ENCODE measurements around the gene SYNJ2BP. TPM values are rescaled to one million over a fixed set of nuclear protein-coding genes. Genes with fewer than 3 reads are reported as not detected.
"Not testable (repeated sequence)": the region's sequence is repeated elsewhere in the genome, so short reads cannot be mapped to it uniquely, and the experiment has no call there.

SYNJ2BP gene
- polyA plus RNA-seq (2013, experiment 1 of 2) = 14.6 TPM
- polyA plus RNA-seq (2013, experiment 2 of 2) = 17.4 TPM

- peak within 1 kb of the TSS; percentile 49 for H3K27ac ChIP-seq (ENCODE audit: low read depth, low read length, severe bottlenecking)
- 0 to 2% methylated on average over 16 to 21 of the region's 22 CpGs for WGBS, 2 experiments (ENCODE audit: insufficient coverage in 2 of 2)
- peak within 1 kb of the TSS; percentile 93 for H3K4me3 ChIP-seq (ENCODE audit: extremely low read depth, insufficient read depth, low read length, poor library complexity, severe bottlenecking)
These were observed at the start of gene SYNJ2BP for GRCh38 chr14:70416725-70417349. Gene SYNJ2BP, minus strand, starts transcription at chr14:70417090. Its CDS starts 127 bp downstream, at chr14:70416963.

GRCh38 chr14:70454731-70455130, 37.8 kb upstream of the SYNJ2BP start:
- H3K4me3 ChIP-seq (ENCODE audit: extremely low read depth, insufficient read depth, low read length, poor library complexity, severe bottlenecking) = no peak overlapping the region
- no peaks in the 10 kb centered on the region for H3K9me3 ChIP-seq (ENCODE audit: control insufficient read depth, low read length)
- no peaks in the 10 kb centered on the region for H3K4me1 ChIP-seq (ENCODE audit: control insufficient read depth, insufficient read depth, low read length, poor library complexity, severe bottlenecking)
- 100% methylated on average over 1 of the region's 1 CpG; no CpG with 5 or more reads in 1 of the 2 experiments for WGBS, 2 experiments (ENCODE audit: insufficient coverage in 2 of 2)
- H3K36me3 ChIP-seq (ENCODE audit: control insufficient read depth, insufficient read depth, low read length) = no peaks in the 10 kb centered on the region
- no peak overlapping the region for H3K27ac ChIP-seq (ENCODE audit: low read depth, low read length, severe bottlenecking)

More at GRCh38 chr14:70416725-70417349, at the start of gene SYNJ2BP:
- Histone ChIP-seq H3K4me1 (ENCODE audit: control insufficient read depth, insufficient read depth, low read length, poor library complexity, severe bottlenecking) (no peaks in the 10 kb centered on the region), H3K9me3 (ENCODE audit: control insufficient read depth, low read length) (no peaks in the 10 kb centered on the region), H3K36me3 (ENCODE audit: control insufficient read depth, insufficient read depth, low read length) (peaks cover 4% of the 10 kb centered on the region)

- Histone ChIP-seq H3K4me1 (ENCODE audit: control insufficient read depth, insufficient read depth, low read length, poor library complexity, severe bottlenecking) (no peaks in the 10 kb centered on the region), H3K9me3 (ENCODE audit: control insufficient read depth, low read length) (peaks cover 3% of the 10 kb centered on the region), H3K27ac (ENCODE audit: low read depth, low read length, severe bottlenecking) (no peak within 1 kb of the TSS), H3K4me3 (ENCODE audit: extremely low read depth, insufficient read depth, low read length, poor library complexity, severe bottlenecking) (no peak within 1 kb of the TSS), H3K36me3 (ENCODE audit: control insufficient read depth, insufficient read depth, low read length) (no peaks in the 10 kb centered on the region)
- 100% methylated on average over 1 of the region's 1 CpG; no CpG with 5 or more reads in 1 of the 2 experiments for WGBS, 2 experiments (ENCODE audit: insufficient coverage in 2 of 2)
These were observed 35.0 kb upstream of the SYNJ2BP start, which contains the start of gene ADAM21 for GRCh38 chr14:70451874-70452273. Gene ADAM21, plus strand, starts transcription at chr14:70452174. Its CDS starts 5,326 bp downstream, at chr14:70457500.

GRCh38 chr14:70448633-70449340, 31.9 kb upstream of the SYNJ2BP start:
- Histone ChIP-seq H3K9me3 (ENCODE audit: control insufficient read depth, low read length) (peaks cover 17% of the 10 kb centered on the region), H3K27ac (ENCODE audit: low read depth, low read length, severe bottlenecking) (no peak overlapping the region), H3K36me3 (ENCODE audit: control insufficient read depth, insufficient read depth, low read length) (no peaks in the 10 kb centered on the region), H3K4me1 (ENCODE audit: control insufficient read depth, insufficient read depth, low read length, poor library complexity, severe bottlenecking) (no peaks in the 10 kb centered on the region), H3K4me3 (ENCODE audit: extremely low read depth, insufficient read depth, low read length, poor library complexity, severe bottlenecking) (no peak overlapping the region)
- 82 to 96% methylated on average over 2 to 4 of the region's 4 CpGs for WGBS, 2 experiments (ENCODE audit: insufficient coverage in 2 of 2)

- no peak overlapping the region for H3K27ac ChIP-seq (ENCODE audit: low read depth, low read length, severe bottlenecking)
- H3K4me3 ChIP-seq (ENCODE audit: extremely low read depth, insufficient read depth, low read length, poor library complexity, severe bottlenecking) = no peak overlapping the region
- H3K4me1 ChIP-seq (ENCODE audit: control insufficient read depth, insufficient read depth, low read length, poor library complexity, severe bottlenecking) = no peaks in the 10 kb centered on the region
- H3K9me3 ChIP-seq (ENCODE audit: control insufficient read depth, low read length) = peaks cover 35% of the 10 kb centered on the region
- WGBS, 2 experiments (ENCODE audit: insufficient coverage in 2 of 2) = 92 to 97% methylated on average over 2 to 4 of the region's 4 CpGs
- H3K36me3 ChIP-seq (ENCODE audit: control insufficient read depth, insufficient read depth, low read length) = no peaks in the 10 kb centered on the region
These were observed 25.9 kb upstream of the SYNJ2BP start for GRCh38 chr14:70442750-70443149.

GRCh38 chr14:70441641-70442040, 24.8 kb upstream of the SYNJ2BP start:
- H3K4me3 ChIP-seq (ENCODE audit: extremely low read depth, insufficient read depth, low read length, poor library complexity, severe bottlenecking) = no peak overlapping the region
- WGBS, 2 experiments (ENCODE audit: insufficient coverage in 2 of 2) = 80% methylated on average over 1 of the region's 3 CpGs
- no peak overlapping the region for H3K27ac ChIP-seq (ENCODE audit: low read depth, low read length, severe bottlenecking)
- no peaks in the 10 kb centered on the region for H3K4me1 ChIP-seq (ENCODE audit: control insufficient read depth, insufficient read depth, low read length, poor library complexity, severe bottlenecking)
- H3K36me3 ChIP-seq (ENCODE audit: control insufficient read depth, insufficient read depth, low read length) = no peaks in the 10 kb centered on the region
- H3K9me3 ChIP-seq (ENCODE audit: control insufficient read depth, low read length) = peaks cover 41% of the 10 kb centered on the region

GRCh38 chr14:70436867-70437266, 20.0 kb upstream of the SYNJ2BP start:
- no peaks in the 10 kb centered on the region for H3K4me1 ChIP-seq (ENCODE audit: control insufficient read depth, insufficient read depth, low read length, poor library complexity, severe bottlenecking)
- peaks cover 30% of the 10 kb centered on the region for H3K9me3 ChIP-seq (ENCODE audit: control insufficient read depth, low read length)
- H3K27ac ChIP-seq (ENCODE audit: low read depth, low read length, severe bottlenecking) = no peak overlapping the region
- no peaks in the 10 kb centered on the region for H3K36me3 ChIP-seq (ENCODE audit: control insufficient read depth, insufficient read depth, low read length)
- WGBS, 2 experiments (ENCODE audit: insufficient coverage in 2 of 2) = 0% methylated on average over 1 of the region's 4 CpGs; no CpG with 5 or more reads in 1 of the 2 experiments
- no peak overlapping the region for H3K4me3 ChIP-seq (ENCODE audit: extremely low read depth, insufficient read depth, low read length, poor library complexity, severe bottlenecking)

GRCh38 chr14:70426555-70426954, 9.7 kb upstream of the SYNJ2BP start:
- WGBS, 2 experiments (ENCODE audit: insufficient coverage in 2 of 2) = 61 to 71% methylated on average over 1 to 2 of the region's 4 CpGs
- not testable (repeated sequence) for H3K36me3 ChIP-seq (ENCODE audit: control insufficient read depth, insufficient read depth, low read length); H3K4me1 ChIP-seq (ENCODE audit: control insufficient read depth, insufficient read depth, low read length, poor library complexity, severe bottlenecking); H3K27ac ChIP-seq (ENCODE audit: low read depth, low read length, severe bottlenecking); H3K4me3 ChIP-seq (ENCODE audit: extremely low read depth, insufficient read depth, low read length, poor library complexity, severe bottlenecking); H3K9me3 ChIP-seq (ENCODE audit: control insufficient read depth, low read length)

GRCh38 chr14:70425354-70425753, 8.5 kb upstream of the SYNJ2BP start:
- H3K36me3 ChIP-seq (ENCODE audit: control insufficient read depth, insufficient read depth, low read length) = no peaks in the 10 kb centered on the region
- peaks cover 7% of the 10 kb centered on the region for H3K9me3 ChIP-seq (ENCODE audit: control insufficient read depth, low read length)
- no peak overlapping the region for H3K27ac ChIP-seq (ENCODE audit: low read depth, low read length, severe bottlenecking)
- no peaks in the 10 kb centered on the region for H3K4me1 ChIP-seq (ENCODE audit: control insufficient read depth, insufficient read depth, low read length, poor library complexity, severe bottlenecking)
- H3K4me3 ChIP-seq (ENCODE audit: extremely low read depth, insufficient read depth, low read length, poor library complexity, severe bottlenecking) = no peak overlapping the region
- WGBS, 2 experiments (ENCODE audit: insufficient coverage in 2 of 2) = no CpG with 5 or more reads among the region's 1 CpG

- Histone ChIP-seq H3K9me3 (ENCODE audit: control insufficient read depth, low read length) (peaks cover 7% of the 10 kb centered on the region), H3K27ac (ENCODE audit: low read depth, low read length, severe bottlenecking) (no peak overlapping the region)
- WGBS, 2 experiments (ENCODE audit: insufficient coverage in 2 of 2) = 91 to 100% methylated on average over 1 of the region's 2 CpGs
These were observed 5.6 kb upstream of the SYNJ2BP start for GRCh38 chr14:70422538-70422937.

More at GRCh38 chr14:70422538-70422937, 5.6 kb upstream of the SYNJ2BP start:
- Histone ChIP-seq H3K4me3 (ENCODE audit: extremely low read depth, insufficient read depth, low read length, poor library complexity, severe bottlenecking) (no peak overlapping the region), H3K4me1 (ENCODE audit: control insufficient read depth, insufficient read depth, low read length, poor library complexity, severe bottlenecking) (no peaks in the 10 kb centered on the region), H3K36me3 (ENCODE audit: control insufficient read depth, insufficient read depth, low read length) (no peaks in the 10 kb centered on the region)

All from mesodermal cell (in vitro differentiated cells).